ENCODE data around the gene EPN2.

DNA sequence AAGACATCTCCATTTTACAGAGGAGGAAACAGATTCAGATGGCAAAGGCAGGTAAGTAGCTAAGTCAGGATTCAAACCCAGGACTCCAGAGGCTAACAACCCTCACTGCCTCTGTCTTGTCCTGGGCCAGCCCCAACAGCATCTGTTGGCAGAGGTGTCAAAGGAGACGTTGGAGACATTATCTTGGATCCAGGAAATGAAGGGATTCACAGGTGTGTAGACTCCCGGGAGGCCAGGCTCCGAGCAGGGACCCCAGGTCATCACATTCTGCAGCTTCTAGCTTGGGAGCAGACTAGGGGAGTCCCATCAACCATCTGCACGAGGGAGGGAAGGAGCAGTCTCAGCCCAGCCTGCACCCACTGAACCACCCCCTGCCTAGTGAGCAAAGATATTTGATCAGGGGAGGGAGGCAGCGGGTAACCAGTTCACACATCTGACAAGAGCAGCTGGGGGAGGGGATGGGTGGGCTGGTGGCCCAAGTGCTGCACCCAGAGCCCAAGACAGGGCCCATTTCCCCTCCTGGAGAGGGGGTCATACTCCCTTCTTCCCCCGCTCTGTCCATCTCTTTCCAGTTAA is 126.4 kb downstream of the EPN2 start:
- no peak for TF ChIP-seq GATA3 (IDR thresholded peaks at IDR 0.05; ENCODE audit: low read depth, low read length)
- TF ChIP-seq GATA2 (IDR thresholded peaks at IDR 0.05; ENCODE audit: low read depth, low read length): no peak
